Thyroid gland (tissue), 4 donors: ENCODE data around the gene SOCS4.

ENCODE experiments used
- CTCF ChIP-seq, 6 experiments: fragments of 200-600 bp in 3 of 6; fragments of 450-650 bp in 3 of 6; sonication (generic) in 3 of 6; IDR thresholded peaks; one replicate each; pipeline ENCODE4 v1.5.1; 2016 to 2019; ENCODE audit warnings: antibody characterized with exemption in 6 of 6, mild to moderate bottlenecking in 2 of 6, inconsistent platforms in 1 of 6, moderate library complexity in 1 of 6
- POLR2A ChIP-seq, 2 donors: fragments of 450-650 bp; IDR thresholded peaks; one replicate each; pipeline ENCODE4 v1.6.1; 2017; ENCODE audit warnings: antibody characterized with exemption in 2 of 2, mild to moderate bottlenecking in 2 of 2, moderate library complexity in 1 of 2

GRCh38 chr14:55097881-55098560 lies 71.0 kb downstream of the SOCS4 start:
- TF ChIP-seq CTCF (IDR thresholded peaks at IDR 0.05): no peak
- no peak for TF ChIP-seq POLR2A (IDR thresholded peaks at IDR 0.05)
